Measurements from ENCODE around the gene NPIPB9. TPM values are rescaled to one million over a fixed set of nuclear protein-coding genes. Genes with fewer than 3 reads are reported as not detected.

NPIPB9 gene
- total RNA-seq, 1 donor from 2014 or later, result 5.8 TPM

Other genes with a start within 250 kb of the NPIPB9 start
- gene IL27, start 245.0 kb upstream of the NPIPB9 start, total RNA-seq, result not detected
- 127 TPM for gene NUPR1, start 212.8 kb upstream of the NPIPB9 start, total RNA-seq
- 38.3 TPM for gene SGF29, start 197.9 kb upstream of the NPIPB9 start, total RNA-seq
- 2.9 TPM for gene SULT1A2, start 154.7 kb upstream of the NPIPB9 start, total RNA-seq
- gene SULT1A1, start 141.7 kb upstream of the NPIPB9 start, total RNA-seq, result 20.6 TPM
- 4.4 TPM for gene NPIPB8, start 113.7 kb upstream of the NPIPB9 start, total RNA-seq
- 435 TPM for gene EIF3C, start 40.3 kb upstream of the NPIPB9 start, total RNA-seq
- gene ATXN2L, start 71.2 kb downstream of the NPIPB9 start, total RNA-seq, result 162 TPM
- gene TUFM, start 94.6 kb downstream of the NPIPB9 start, total RNA-seq, result 150 TPM
- 55.5 TPM for gene SH2B1, start 112.1 kb downstream of the NPIPB9 start, total RNA-seq
- gene ATP2A1, start 126.7 kb downstream of the NPIPB9 start, total RNA-seq, result 0.75 TPM
- 26.5 TPM for gene RABEP2, start 173.5 kb downstream of the NPIPB9 start, total RNA-seq
- not detected for gene CD19, start 180.2 kb downstream of the NPIPB9 start, total RNA-seq
- gene NFATC2IP, start 199.2 kb downstream of the NPIPB9 start, total RNA-seq, result 43.2 TPM
- gene SPNS1, start 223.0 kb downstream of the NPIPB9 start, total RNA-seq, result 23.9 TPM
- 11.9 TPM for gene LAT, start 233.3 kb downstream of the NPIPB9 start, total RNA-seq

Measured in ureter (tissue), 1 donor.